Neural cell (in vitro differentiated cells): Measurements from ENCODE around the gene ULK3.

Experiments
- EP300 ChIP-seq: fragments of 450-650 bp; conservative IDR thresholded peaks from 2 replicates; pipeline ENCODE4 v1.6.1; 2014; ENCODE audit warnings: antibody characterized with exemption, mild to moderate bottlenecking, moderate library complexity; ENCODE audit not compliant: poor library complexity, severe bottlenecking
- TF ChIP-seq, protein P1 (sequence below): fragments of 450-650 bp; IDR thresholded peaks from 2 replicates; pipeline ENCODE4 v1.5.1; 2014; ENCODE audit warnings: antibody characterized with exemption, mild to moderate bottlenecking, moderate library complexity; ENCODE audit not compliant: poor library complexity, severe bottlenecking

DNA sequence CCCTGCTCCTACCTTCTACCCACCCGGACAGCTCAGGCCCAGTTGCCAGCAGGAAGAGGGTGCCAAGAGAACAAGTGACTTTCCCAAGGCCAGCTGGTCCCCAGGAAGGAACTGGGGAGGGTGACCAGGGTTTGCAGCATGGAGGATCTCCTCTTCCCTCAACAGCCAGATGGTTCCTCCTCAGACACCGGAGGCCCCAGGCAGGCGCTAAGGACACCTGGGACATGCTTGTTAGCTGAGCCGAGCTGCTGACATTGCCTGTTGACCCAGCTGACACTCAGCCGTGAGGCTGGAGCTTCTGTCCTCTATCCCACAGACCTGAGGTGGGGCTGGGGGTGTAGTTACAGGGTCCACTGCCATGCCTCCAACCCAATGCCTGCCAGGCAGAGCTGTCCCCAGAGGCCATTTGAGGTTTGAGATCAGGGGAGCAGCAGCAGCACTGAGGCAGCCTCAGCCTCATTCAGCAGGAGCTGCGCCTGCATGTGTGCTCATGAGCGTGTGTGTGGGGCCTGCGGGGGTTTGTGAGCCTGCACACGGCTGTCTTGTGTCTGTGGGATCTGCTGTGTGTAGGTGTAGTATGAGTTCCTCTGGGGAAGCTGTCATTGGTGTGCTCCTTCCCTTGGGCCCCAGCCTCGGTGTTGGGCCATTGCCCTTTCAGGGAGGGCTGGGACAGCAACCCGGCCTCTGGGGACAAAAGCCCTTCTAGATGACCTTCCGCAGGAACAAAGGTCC lies 9.4 kb downstream of the ULK3 start:
- TF ChIP-seq, protein P1, sequence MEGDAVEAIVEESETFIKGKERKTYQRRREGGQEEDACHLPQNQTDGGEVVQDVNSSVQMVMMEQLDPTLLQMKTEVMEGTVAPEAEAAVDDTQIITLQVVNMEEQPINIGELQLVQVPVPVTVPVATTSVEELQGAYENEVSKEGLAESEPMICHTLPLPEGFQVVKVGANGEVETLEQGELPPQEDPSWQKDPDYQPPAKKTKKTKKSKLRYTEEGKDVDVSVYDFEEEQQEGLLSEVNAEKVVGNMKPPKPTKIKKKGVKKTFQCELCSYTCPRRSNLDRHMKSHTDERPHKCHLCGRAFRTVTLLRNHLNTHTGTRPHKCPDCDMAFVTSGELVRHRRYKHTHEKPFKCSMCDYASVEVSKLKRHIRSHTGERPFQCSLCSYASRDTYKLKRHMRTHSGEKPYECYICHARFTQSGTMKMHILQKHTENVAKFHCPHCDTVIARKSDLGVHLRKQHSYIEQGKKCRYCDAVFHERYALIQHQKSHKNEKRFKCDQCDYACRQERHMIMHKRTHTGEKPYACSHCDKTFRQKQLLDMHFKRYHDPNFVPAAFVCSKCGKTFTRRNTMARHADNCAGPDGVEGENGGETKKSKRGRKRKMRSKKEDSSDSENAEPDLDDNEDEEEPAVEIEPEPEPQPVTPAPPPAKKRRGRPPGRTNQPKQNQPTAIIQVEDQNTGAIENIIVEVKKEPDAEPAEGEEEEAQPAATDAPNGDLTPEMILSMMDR = no peak
- TF ChIP-seq EP300 = no peak
